Measurements from ENCODE around the gene SIDT2. TPM values are rescaled to one million over a fixed set of nuclear protein-coding genes. Genes with fewer than 3 reads are reported as not detected.
"Not testable (repeated sequence)": the region's sequence is repeated elsewhere in the genome, so short reads cannot be mapped to it uniquely, and the experiment has no call there.

The SIDT2 gene
- total RNA-seq, 1 experiment from 2014 or later, result 13.0 TPM

GRCh38 chr11:117202386-117203068, 24.0 kb downstream of the SIDT2 start:
- no peak for DNase-seq (ENCODE audit: low read depth)

- DNase-seq (ENCODE audit: low read depth), result no peak
Measured at GRCh38 chr11:117203069-117203407, 24.5 kb downstream of the SIDT2 start.

DNA sequence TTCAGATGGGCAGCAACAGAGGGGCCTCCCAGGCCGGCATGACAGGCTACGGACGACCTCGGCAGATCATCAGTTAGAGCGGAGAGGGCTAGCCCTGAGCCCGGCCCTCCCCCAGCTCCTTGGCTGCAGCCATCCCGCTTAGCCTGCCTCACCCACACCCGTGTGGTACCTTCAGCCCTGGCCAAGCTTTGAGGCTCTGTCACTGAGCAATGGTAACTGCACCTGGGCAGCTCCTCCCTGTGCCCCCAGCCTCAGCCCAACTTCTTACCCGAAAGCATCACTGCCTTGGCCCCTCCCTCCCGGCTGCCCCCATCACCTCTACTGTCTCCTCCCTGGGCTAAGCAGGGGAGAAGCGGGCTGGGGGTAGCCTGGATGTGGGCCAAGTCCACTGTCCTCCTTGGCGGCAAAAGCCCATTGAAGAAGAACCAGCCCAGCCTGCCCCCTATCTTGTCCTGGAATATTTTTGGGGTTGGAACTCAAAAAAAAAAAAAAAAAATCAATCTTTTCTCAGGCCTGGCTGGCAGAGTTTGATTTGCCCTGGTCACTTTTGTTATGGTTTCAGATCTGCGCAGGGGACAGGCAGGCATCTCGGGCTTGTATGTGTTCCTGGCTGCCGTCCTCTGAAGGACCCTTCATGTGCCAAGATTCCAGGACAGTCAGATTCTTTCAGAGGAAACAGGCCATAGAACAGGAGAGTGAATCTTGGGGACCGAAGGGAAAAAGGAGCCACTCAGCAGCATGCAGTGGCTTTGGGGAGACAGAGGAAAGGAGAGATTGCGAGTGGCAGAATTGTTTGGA, 25.9 kb downstream of the SIDT2 start:
- no peak for DNase-seq (ENCODE audit: low read depth)

GRCh38 chr11:117205211-117205818, 26.8 kb downstream of the SIDT2 start:
- no peak for DNase-seq (ENCODE audit: low read depth)

DNA sequence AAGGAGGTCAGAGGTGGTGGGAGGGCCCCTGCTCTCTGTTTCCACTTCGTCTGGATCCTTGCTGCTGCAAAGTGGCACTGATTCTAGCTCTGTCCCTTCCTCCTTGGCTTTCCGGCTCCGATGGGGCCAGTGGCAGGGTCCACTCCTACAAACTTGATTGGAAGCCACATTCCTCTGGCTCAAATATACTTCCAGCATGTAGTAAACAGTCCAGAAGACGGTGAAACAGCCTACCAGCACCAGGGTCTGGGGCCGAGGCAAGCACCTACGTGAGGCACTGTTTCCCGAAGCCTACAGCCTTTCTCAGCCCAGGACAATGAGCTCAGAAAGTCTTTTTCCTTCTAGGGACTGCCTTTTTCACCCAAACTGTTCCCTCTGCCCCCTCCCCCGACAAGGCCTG, 27.6 kb downstream of the SIDT2 start:
- DNase-seq (ENCODE audit: low read depth), result not testable (repeated sequence)

DNA sequence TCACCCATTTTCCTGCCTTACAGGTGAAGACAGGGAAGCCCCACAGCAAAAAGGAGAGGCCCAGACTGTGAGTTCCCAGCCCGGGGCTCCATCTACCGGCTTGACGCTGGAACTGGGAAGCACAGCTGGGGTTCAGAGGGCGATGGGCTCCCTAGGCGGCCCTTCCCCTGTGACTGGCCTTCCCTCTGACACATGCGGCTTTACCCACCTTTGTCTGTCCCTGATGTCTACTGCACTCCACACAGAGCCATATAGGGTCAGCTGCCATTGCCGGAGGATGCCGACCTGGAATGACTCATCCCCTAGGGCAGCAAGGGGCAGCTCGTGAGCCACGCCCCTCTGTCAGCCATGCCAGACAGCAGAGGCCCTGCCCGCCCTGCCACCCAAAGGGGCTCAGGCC, 28.3 kb downstream of the SIDT2 start:
- DNase-seq (ENCODE audit: low read depth), result not testable (repeated sequence)

GRCh38 chr11:117207481-117207880, 28.9 kb downstream of the SIDT2 start:
- not testable (repeated sequence) for DNase-seq (ENCODE audit: low read depth)

DNA sequence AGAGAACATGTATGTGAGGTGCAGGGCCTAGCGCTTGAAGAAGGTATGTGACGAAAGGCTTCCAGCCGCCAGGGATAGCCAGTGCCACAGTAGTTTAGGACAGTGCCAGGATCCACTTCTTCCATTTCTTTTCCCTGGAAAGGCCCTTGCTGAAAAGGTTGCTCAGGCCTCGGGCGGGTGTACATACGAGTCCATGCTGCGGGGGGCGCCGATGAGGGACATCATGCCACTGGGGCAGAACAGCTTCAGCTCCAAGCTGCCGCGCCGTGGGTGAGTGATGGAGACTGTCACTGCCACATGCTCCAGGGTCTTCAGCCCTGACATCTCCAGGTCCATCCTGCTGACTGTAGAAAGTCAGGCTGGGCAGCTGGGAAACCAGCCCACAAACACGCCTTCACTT, 30.2 kb downstream of the SIDT2 start:
- DNase-seq (ENCODE audit: low read depth), result not testable (repeated sequence)

DNA sequence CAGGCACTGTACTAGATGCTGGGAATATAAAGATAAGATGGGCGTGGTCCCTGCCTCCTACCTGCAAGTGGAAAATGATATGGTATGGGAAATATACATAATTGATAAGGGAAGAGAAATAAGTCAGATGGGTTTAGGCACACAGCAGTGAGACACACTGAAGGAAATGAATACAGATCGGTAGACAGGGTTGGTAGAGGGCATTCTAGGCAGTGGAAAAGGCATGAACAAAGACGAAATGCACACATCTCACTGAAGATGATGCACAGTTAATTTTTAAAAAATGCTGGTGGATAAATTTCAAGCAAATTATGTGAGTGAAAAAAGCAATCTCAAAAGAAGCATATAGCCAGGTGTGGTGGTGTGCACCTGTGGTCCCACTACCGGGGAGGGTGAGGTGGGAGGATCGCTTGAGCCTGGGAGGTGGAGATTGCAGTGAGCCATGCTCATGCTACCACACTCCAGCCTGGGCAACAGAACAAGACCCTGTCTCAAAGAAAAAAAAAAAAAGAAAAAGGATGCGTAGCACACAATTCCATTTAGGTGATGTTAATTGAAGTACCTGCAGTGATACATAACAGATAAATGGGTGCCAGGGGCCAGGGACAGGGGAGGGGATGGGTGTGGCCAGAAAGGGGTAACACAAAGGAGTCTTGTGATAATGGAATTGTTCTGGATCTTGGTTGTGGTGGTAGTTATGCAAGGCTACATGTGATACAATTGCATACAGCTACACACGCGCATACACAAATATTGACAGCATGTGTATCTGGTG, 31.0 kb downstream of the SIDT2 start:
- not testable (repeated sequence) for DNase-seq (ENCODE audit: low read depth)

DNA sequence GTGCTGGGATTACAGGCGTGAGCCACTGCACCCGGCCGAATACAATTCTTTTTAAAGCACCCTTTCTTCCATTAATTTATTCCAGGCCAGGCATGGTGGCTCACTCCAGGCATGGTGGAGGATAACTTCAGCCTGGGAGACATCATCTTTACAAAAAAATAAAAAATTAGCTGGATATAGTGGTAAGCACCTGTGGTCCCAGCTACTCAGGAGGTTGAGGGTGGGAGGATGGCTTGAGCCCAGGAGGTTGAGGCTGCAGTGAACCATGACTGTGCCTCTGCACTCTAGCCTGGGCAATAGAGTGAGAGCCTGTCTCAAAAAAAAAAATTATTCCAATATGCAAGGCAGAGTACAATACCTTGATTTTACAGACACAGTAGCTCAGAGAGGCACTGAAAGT, 32.1 kb downstream of the SIDT2 start:
- DNase-seq (ENCODE audit: low read depth), result no peak

DNA sequence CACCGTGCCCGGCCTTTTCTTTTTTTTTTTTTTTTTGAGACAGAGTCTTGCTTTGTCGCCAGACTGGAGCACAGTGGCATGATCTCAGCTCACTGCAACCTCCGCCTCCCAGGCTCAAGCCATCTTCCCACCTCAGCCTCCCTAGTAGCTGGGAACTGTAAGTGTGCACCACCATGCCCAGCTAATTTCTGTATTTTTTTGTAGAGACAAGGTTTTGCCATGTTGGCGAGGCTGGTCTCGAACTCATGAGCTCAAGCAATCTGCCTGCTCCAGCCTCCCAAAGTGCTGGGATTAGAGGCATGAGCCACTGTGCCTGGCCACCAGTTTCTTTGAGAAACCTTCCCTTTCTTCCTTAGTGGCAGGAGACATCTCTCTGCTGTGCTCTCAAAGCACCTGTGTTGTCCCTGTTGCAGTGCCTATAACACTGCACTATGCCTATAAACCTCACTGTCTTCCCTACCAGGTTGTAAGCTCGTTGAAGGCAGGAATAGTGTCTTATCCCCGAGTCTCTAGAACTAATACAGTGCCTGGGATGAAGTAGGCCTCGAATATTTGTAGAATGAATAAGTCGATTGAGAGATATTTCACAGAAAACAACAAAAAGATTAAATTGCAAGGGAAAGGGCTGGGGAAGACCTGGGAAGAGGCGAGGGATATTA, 34.3 kb downstream of the SIDT2 start:
- DNase-seq (ENCODE audit: low read depth), result no peak

- no peak for DNase-seq (ENCODE audit: low read depth)
Measured at GRCh38 chr11:117214404-117215110, 36.0 kb downstream of the SIDT2 start.

GRCh38 chr11:117217141-117218084, 38.9 kb downstream of the SIDT2 start:
- DNase-seq (ENCODE audit: low read depth), result no peak

GRCh38 chr11:117218133-117218915, 39.8 kb downstream of the SIDT2 start:
- DNase-seq (ENCODE audit: low read depth), result no peak

DNA sequence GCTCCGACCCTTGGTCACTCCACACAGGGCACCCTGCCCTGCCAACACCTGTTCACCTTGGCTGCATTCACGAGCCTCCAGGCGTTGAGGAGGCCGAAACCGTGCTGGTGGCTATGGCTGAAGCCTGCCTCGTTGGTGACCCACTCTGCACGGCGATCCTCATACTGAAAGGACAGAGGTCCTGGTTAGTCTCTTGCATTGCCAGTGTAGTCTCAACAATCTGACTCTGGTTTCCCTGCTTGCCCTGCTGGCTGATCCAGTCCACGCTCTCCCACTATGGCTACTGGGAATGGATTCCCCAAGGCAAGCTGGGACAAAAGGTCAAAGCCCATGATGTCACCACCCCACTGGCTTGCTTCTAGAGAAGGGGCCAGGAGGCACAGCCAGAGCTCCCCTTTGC, 40.5 kb downstream of the SIDT2 start:
- DNase-seq (ENCODE audit: low read depth), result no peak

DNA sequence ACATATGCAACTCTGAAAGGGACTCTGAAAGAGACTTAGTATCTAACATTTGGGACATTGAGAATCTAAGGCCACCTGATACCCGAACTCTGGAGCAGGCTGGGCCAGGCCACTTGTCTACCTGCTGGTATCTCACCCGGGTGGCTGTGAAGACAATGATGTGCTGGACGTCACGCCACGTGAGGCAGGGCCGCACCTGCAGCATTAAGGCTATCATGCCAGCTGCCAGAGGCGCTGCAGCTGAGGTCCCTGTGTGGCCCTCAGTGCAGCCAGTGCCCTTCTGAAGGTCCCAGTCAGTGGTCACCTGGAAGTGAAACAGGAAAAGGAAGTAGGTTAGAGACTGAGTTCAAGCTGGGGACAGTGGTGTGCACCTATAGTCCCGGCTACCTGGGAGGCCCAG, 40.9 kb downstream of the SIDT2 start:
- no peak for DNase-seq (ENCODE audit: low read depth)

GRCh38 chr11:117219995-117220394, 41.5 kb downstream of the SIDT2 start:
- DNase-seq (ENCODE audit: low read depth), result no peak

DNA sequence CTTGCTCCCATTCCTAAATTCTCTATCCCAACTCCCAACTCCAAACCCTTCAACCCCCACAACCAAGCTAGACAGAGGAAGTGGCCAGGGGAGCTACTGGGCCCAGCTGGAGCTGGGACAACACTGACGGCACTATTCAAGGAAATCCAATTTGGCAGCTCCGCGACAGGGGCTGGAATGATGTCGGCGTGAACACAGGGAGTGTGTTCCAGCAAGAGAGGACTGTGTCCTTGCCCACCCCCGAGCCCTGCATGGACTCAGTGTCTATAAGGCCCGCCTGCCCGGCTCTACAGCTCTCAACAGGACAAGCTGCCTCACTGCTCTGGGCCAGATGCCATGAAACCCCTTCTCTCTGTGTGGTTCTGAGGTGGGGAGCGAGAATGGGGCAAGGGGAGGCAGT, 42.0 kb downstream of the SIDT2 start:
- DNase-seq (ENCODE audit: low read depth), result no peak

All from RPMI7951 (cell line).